GM15510 (cell line): ENCODE measurements around the gene MALAT1.

Source experiments
- POLR2A ChIP-seq: IDR thresholded peaks from 3 replicates; pipeline ENCODE4 v1.6.1; 2011; ENCODE audit warnings: borderline replicate concordance; ENCODE audit not compliant: insufficient read length; ENCODE audit errors: extremely low read depth

MALAT1 gene

GRCh38 chr11:65503949-65504673 is 5.3 kb downstream of the MALAT1 start:
- peak; percentile 58 for TF ChIP-seq POLR2A

- no peak for TF ChIP-seq POLR2A
Measured at GRCh38 chr11:65504674-65505465, 6.0 kb downstream of the MALAT1 start.

DNA sequence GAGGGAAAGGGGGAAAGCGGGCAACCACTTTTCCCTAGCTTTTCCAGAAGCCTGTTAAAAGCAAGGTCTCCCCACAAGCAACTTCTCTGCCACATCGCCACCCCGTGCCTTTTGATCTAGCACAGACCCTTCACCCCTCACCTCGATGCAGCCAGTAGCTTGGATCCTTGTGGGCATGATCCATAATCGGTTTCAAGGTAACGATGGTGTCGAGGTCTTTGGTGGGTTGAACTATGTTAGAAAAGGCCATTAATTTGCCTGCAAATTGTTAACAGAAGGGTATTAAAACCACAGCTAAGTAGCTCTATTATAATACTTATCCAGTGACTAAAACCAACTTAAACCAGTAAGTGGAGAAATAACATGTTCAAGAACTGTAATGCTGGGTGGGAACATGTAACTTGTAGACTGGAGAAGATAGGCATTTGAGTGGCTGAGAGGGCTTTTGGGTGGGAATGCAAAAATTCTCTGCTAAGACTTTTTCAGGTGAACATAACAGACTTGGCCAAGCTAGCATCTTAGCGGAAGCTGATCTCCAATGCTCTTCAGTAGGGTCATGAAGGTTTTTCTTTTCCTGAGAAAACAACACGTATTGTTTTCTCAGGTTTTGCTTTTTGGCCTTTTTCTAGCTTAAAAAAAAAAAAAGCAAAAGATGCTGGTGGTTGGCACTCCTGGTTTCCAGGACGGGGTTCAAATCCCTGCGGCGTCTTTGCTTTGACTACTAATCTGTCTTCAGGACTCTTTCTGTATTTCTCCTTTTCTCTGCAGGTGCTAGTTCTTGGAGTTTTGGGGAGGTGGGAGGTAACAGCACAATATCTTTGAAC is 6.8 kb downstream of the MALAT1 start:
- TF ChIP-seq POLR2A: peak; percentile 51

- no peak for TF ChIP-seq POLR2A
Measured at GRCh38 chr11:65506290-65506771, 7.5 kb downstream of the MALAT1 start.

- peak; percentile 77 for TF ChIP-seq POLR2A
Measured at GRCh38 chr11:65506772-65507505, 8.1 kb downstream of the MALAT1 start.

DNA sequence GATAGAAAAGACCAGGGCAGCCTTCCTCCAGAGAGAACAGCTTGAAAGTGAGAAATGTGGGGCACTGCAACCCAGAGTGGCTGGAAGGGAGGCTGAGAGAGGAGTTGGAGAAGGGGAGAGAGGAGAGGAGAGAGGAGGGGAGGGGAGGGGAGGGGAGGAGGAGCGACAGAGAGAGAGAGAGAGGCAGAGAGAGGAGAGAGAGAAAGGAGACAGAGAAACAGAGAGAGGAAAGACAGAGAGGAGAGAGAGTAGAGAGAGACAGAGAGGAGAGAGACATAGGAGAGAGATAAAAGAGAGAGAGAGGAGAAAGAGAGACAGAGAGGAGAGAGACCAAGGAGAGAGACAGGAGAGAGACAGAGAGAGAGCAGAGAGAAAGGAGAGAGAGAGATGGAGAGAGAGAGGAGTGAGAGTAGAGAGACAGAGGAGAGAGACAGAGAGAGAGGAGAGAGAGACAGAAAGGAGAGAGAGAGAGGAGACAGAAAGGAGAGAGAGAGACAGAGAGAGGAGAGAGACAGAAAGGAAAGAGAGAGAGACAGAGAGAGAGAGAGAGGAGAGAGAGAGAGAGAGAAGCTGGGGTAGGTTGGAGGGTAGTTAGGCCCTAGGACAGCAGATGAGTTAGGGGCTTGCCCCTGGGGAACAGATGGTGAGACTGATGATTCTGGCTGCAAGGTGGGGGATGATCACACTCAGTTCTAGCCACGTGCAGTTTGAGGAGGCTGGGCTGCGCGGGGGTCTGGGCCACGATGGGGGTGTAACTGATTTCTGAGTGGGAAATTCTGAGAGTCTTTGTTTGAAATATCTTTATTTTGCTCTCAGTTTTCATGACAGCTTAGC is 17.5 kb downstream of the MALAT1 start:
- TF ChIP-seq POLR2A: no peak

DNA sequence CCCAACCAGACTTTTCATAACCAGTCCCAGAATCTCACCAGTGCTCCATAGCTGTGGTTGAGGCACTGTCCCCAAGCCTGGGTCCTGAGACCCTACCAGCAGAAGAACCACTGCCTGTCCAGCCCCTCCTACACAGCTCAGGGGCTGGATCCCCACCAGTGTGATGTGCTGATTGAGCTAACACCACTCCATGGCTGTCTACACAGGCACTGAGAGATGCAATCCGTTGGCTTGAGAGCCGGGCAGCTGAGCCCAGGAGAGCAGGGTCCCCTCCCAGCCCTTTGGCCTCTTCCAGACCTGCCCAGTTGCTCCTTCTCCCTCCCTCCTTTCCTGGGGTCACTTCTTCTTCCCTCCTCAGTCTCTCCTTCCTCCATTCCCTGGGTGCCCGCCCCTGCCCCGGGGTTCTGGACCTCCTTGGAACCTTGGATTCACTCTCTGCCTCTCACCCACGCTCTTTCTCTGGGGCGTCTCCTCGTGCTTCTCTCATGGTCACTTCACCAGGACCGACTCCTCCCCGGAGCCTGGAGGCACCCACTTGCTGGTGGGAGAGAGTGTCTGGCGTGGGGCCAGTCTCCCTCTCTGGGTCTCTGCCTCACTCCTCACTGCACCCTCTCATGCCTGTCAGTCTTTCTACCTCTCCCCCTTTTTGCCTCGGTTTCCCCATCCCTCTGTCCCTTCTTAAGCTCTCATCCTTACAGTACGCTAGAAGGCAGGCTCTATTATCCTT is 25.3 kb downstream of the MALAT1 start:
- TF ChIP-seq POLR2A: no peak

GRCh38 chr11:65524741-65525545 is 26.1 kb downstream of the MALAT1 start, which contains the start of gene SCYL1:
SCYL1 (plus strand) TSS chr11:65525083; CDS start chr11:65525154, 71 bp downstream.
- peak; percentile 65 for TF ChIP-seq POLR2A

GRCh38 chr11:65525546-65526480 is 27.0 kb downstream of the MALAT1 start:
- no peak for TF ChIP-seq POLR2A

- no peak for TF ChIP-seq POLR2A
Measured at GRCh38 chr11:65526744-65527143, 27.9 kb downstream of the MALAT1 start.

GRCh38 chr11:65528819-65529350 is 30.0 kb downstream of the MALAT1 start:
- TF ChIP-seq POLR2A: no peak
